SU-DHL-6 (cell line): Measurements from ENCODE around the gene GGT6.
"Not testable (repeated sequence)": the region's sequence is repeated elsewhere in the genome, so short reads cannot be mapped to it uniquely, and the experiment has no call there.

ENCODE experiments used
- CTCF ChIP-seq: fragments of 200-600 bp; sonication (generic); IDR thresholded peaks from one replicate; pipeline ENCODE4 v1.5.1; 2017; ENCODE audit warnings: antibody characterized with exemption, mild to moderate bottlenecking, low read length, moderate library complexity; ENCODE audit not compliant: insufficient read depth, poor library complexity, severe bottlenecking
- EZH2phosphoT487 ChIP-seq: fragments of 200-600 bp; sonication (generic), shearing (Covaris generic); conservative IDR thresholded peaks from 2 replicates; pipeline ENCODE4 v1.6.1; 2018; ENCODE audit warnings: mild to moderate bottlenecking, antibody characterized with exemption, low read length, moderate library complexity, mixed read lengths

DNA sequence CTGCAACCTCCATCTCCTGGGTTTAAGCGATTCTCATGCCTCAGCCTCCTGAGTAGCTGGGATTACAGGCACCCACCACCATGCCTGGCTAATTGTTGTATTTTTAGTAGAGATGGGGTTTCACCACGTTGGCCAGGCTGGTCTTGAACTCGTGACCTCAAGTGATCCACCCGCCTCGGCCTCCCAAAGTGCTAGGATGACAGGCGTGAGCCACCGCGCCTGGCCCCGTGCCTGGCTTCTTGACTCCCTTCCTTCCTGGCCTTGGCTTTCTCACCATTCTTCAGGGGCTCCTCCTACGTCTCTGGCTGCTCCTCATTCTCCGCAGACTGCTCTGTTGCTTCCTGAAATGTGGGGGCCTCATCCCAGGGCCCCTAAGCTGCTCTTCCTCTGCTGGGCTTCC lies 29.7 kb upstream of the GGT6 start:
- not testable (repeated sequence) for TF ChIP-seq CTCF, EZH2phosphoT487
